H9 (cell line): ENCODE measurements around the gene PRR5L. TPM values are rescaled to one million over a fixed set of nuclear protein-coding genes. Genes with fewer than 3 reads are reported as not detected.

Source experiments
- DNase-seq: peaks from one replicate; pipeline ENCODE4 v3.0.0-alpha.2; 2017
- H2AFZ ChIP-seq: one replicate; pipeline ENCODE4 v1.6.1; 2013; ENCODE audit warnings: mild to moderate bottlenecking, low read length, control low read depth, moderate library complexity
- H2AK5ac ChIP-seq: 2 replicates; pipeline ENCODE4 v1.6.1; 2013; ENCODE audit warnings: low read length, control low read depth, mixed read lengths; ENCODE audit not compliant: insufficient read length
- H2BK120ac ChIP-seq: one replicate; pipeline ENCODE4 v1.6.1; 2013; ENCODE audit warnings: low read depth, mild to moderate bottlenecking, low read length, control low read depth, inconsistent platforms; ENCODE audit not compliant: poor library complexity, severe bottlenecking
- H2BK12ac ChIP-seq: 2 replicates; pipeline ENCODE4 v1.6.1; 2013; ENCODE audit warnings: low read length, control low read depth, mixed read lengths, low read depth; ENCODE audit not compliant: insufficient read length
- H2BK15ac ChIP-seq: 2 replicates; pipeline ENCODE4 v1.6.1; 2013; ENCODE audit warnings: low read depth, low read length, control low read depth
- H2BK20ac ChIP-seq: one replicate; pipeline ENCODE4 v1.6.1; 2013; ENCODE audit warnings: low read depth, mild to moderate bottlenecking, low read length, control low read depth, inconsistent platforms; ENCODE audit not compliant: poor library complexity, severe bottlenecking
- H2BK5ac ChIP-seq: 2 replicates; pipeline ENCODE4 v1.6.1; 2013; ENCODE audit warnings: low read length, control low read depth, mixed read lengths; ENCODE audit not compliant: insufficient read length
- H3K14ac ChIP-seq: 2 replicates; pipeline ENCODE4 v1.6.1; 2013; ENCODE audit warnings: low read length, control low read depth; ENCODE audit not compliant: insufficient read depth
- H3K18ac ChIP-seq: 2 replicates; pipeline ENCODE4 v1.6.1; 2013; ENCODE audit warnings: low read depth, mild to moderate bottlenecking, mixed read lengths, low read length, control low read depth; ENCODE audit not compliant: insufficient read length
- H3K23ac ChIP-seq: 2 replicates; pipeline ENCODE4 v1.6.1; 2013; ENCODE audit warnings: low read length, control low read depth, mixed read lengths, low read depth; ENCODE audit not compliant: insufficient read length
- H3K23me2 ChIP-seq: 2 replicates; pipeline ENCODE4 v1.6.1; 2013; ENCODE audit warnings: low read depth, mild to moderate bottlenecking, mixed read lengths, low read length, control low read depth; ENCODE audit not compliant: insufficient read length, poor library complexity, severe bottlenecking
- H3K27ac ChIP-seq: 2 replicates; pipeline ENCODE4 v1.5.1; 2013; ENCODE audit warnings: low read length, control low read depth, mixed read lengths, low read depth; ENCODE audit not compliant: insufficient read length
- H3K27me3 ChIP-seq: 2 replicates; pipeline ENCODE4 v1.6.1; 2013; ENCODE audit warnings: low read length, control low read depth, inconsistent platforms; ENCODE audit not compliant: insufficient read depth
- H3K4ac ChIP-seq: 2 replicates; pipeline ENCODE4 v1.6.1; 2013; ENCODE audit warnings: low read depth, mild to moderate bottlenecking, control low read depth, inconsistent platforms, low read length, moderate library complexity
- H3K4me1 ChIP-seq: 2 replicates; pipeline ENCODE4 v1.6.1; 2013; ENCODE audit warnings: low read length, control low read depth, inconsistent platforms; ENCODE audit not compliant: insufficient read depth
- H3K4me2 ChIP-seq: 2 replicates; pipeline ENCODE4 v1.6.1; 2013; ENCODE audit warnings: low read length, control low read depth, mixed read lengths; ENCODE audit not compliant: insufficient read length, insufficient read depth
- H3K56ac ChIP-seq: 2 replicates; pipeline ENCODE4 v1.6.1; 2013; ENCODE audit warnings: low read depth, mild to moderate bottlenecking, mixed read lengths, low read length, control low read depth; ENCODE audit not compliant: insufficient read length
- H3K79me1 ChIP-seq: 2 replicates; pipeline ENCODE4 v1.6.1; 2013; ENCODE audit warnings: low read depth, mild to moderate bottlenecking, moderate library complexity, low read length, control low read depth, inconsistent platforms; ENCODE audit not compliant: insufficient read depth, poor library complexity, severe bottlenecking
- H3K79me2 ChIP-seq: 2 replicates; pipeline ENCODE4 v1.6.1; 2013; ENCODE audit warnings: low read length, control low read depth, inconsistent platforms; ENCODE audit not compliant: insufficient read depth
- H3K9ac ChIP-seq: 2 replicates; pipeline ENCODE4 v1.6.1; 2013; ENCODE audit warnings: low read length, control low read depth, mixed read lengths; ENCODE audit not compliant: insufficient read length; ENCODE audit errors: extremely low read depth
- H3K9me3 ChIP-seq: one replicate; pipeline ENCODE4 v1.6.1; 2013; ENCODE audit warnings: low read depth, low read length, inconsistent platforms; ENCODE audit not compliant: control insufficient read depth
- H3T11ph ChIP-seq: one replicate; pipeline ENCODE4 v1.6.1; 2013; ENCODE audit warnings: mild to moderate bottlenecking, low read length, control low read depth, inconsistent platforms
- H4K20me1 ChIP-seq: one replicate; pipeline ENCODE4 v1.6.1; 2013; ENCODE audit not compliant: control insufficient read depth, insufficient read length, insufficient read depth
- H4K5ac ChIP-seq: 2 replicates; pipeline ENCODE4 v1.6.1; 2013; ENCODE audit warnings: low read depth, mild to moderate bottlenecking, mixed read lengths, low read length, control low read depth; ENCODE audit not compliant: insufficient read length
- H4K8ac ChIP-seq: replicated peaks from 2 replicates; pipeline ENCODE4 v1.6.1; 2013; ENCODE audit warnings: low read length, control low read depth, mixed read lengths, low read depth; ENCODE audit not compliant: insufficient read length
- H4K91ac ChIP-seq: 2 replicates; pipeline ENCODE4 v1.6.1; 2013; ENCODE audit warnings: low read depth, mild to moderate bottlenecking, moderate library complexity, mixed read lengths, low read length, control low read depth; ENCODE audit not compliant: insufficient read length
- H3K27ac Mint-ChIP-seq, 3 experiments: 2 replicates in 2 of 3; 3 replicates in 1 of 3; pipeline ENCODE4 v1.8.0; 2020 to 2021; ENCODE audit warnings: mixed read lengths in 3 of 3, mild to moderate bottlenecking in 1 of 3, moderate library complexity in 1 of 3
- H3K27me3 Mint-ChIP-seq: 2 replicates; pipeline ENCODE4 v1.8.0; 2021; ENCODE audit warnings: low read depth, mild to moderate bottlenecking, moderate library complexity, mixed read lengths
- H3K36me3 Mint-ChIP-seq, 3 experiments: 2 replicates in 2 of 3; 3 replicates in 1 of 3; pipeline ENCODE4 v1.8.0; 2020 to 2021; ENCODE audit warnings: low read depth in 3 of 3, mixed read lengths in 3 of 3; ENCODE audit not compliant: insufficient read depth in 1 of 3
- H3K4me1 Mint-ChIP-seq, 2 experiments: 2 replicates each; pipeline ENCODE4 v1.8.0; 2020; ENCODE audit warnings: mixed read lengths in 2 of 2
- H3K4me3 Mint-ChIP-seq, 2 experiments: 2 replicates in 1 of 2; 3 replicates in 1 of 2; pipeline ENCODE4 v1.8.0; 2020 to 2021; ENCODE audit warnings: mild to moderate bottlenecking in 2 of 2, mixed read lengths in 2 of 2, moderate library complexity in 1 of 2
- H3K9me3 Mint-ChIP-seq, 2 experiments: 2 replicates in 1 of 2; 3 replicates in 1 of 2; pipeline ENCODE4 v1.8.0; 2020; ENCODE audit warnings: mild to moderate bottlenecking in 2 of 2, mixed read lengths in 2 of 2, moderate library complexity in 1 of 2
- WGBS: extraction: QIAGEN DNeasy Blood & Tissue Kit; methylation state at CpG from one replicate; pipeline ENCODE4 v1.1.7; 2013; ENCODE audit warnings: missing lambda C conversion rate, low lambda C conversion rate, mixed read lengths; ENCODE audit not compliant: insufficient read length; ENCODE audit errors: extremely low coverage; 5-methylcytosine and 5-hydroxymethylcytosine counted together
- total RNA-seq: library from RNA; stranded (reverse); gene quantifications from 2 replicates; pipeline ENCODE4 v1.2.1, GENCODE V29; 2021
- TF ChIP-seq, protein P1 (sequence below): fragments of 200-600 bp; sonication (generic); conservative IDR thresholded peaks from 3 replicates; pipeline ENCODE4 v1.8.0; 2021; ENCODE audit warnings: antibody characterized with exemption, mild to moderate bottlenecking

Gene PRR5L
- total RNA-seq, 1 experiment from 2014 or later: 5.6 TPM

GRCh38 chr11:36412781-36413383 lies 116.8 kb downstream of the PRR5L start:
- TF ChIP-seq, protein P1, sequence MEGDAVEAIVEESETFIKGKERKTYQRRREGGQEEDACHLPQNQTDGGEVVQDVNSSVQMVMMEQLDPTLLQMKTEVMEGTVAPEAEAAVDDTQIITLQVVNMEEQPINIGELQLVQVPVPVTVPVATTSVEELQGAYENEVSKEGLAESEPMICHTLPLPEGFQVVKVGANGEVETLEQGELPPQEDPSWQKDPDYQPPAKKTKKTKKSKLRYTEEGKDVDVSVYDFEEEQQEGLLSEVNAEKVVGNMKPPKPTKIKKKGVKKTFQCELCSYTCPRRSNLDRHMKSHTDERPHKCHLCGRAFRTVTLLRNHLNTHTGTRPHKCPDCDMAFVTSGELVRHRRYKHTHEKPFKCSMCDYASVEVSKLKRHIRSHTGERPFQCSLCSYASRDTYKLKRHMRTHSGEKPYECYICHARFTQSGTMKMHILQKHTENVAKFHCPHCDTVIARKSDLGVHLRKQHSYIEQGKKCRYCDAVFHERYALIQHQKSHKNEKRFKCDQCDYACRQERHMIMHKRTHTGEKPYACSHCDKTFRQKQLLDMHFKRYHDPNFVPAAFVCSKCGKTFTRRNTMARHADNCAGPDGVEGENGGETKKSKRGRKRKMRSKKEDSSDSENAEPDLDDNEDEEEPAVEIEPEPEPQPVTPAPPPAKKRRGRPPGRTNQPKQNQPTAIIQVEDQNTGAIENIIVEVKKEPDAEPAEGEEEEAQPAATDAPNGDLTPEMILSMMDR: no peak
- Histone ChIP-seq H3K23me2 (no peaks in the 10 kb centered on the region), H2AK5ac (no peak overlapping the region), H3T11ph (no peak overlapping the region), H2BK12ac (no peak overlapping the region), H3K14ac (no peak overlapping the region), H4K8ac (no peak overlapping the region), H3K4ac (no peak overlapping the region), H3K27ac (no peak overlapping the region), H2BK15ac (no peak overlapping the region), H3K4me1 (no peaks in the 10 kb centered on the region), H3K79me2 (no peaks in the 10 kb centered on the region), H2AFZ (no peak overlapping the region), H3K18ac (no peak overlapping the region), H4K20me1 (no peaks in the 10 kb centered on the region), H3K56ac (no peak overlapping the region), H2BK120ac (no peak overlapping the region), H3K79me1 (no peaks in the 10 kb centered on the region), H3K23ac (no peak overlapping the region), H2BK5ac (no peak overlapping the region), H3K9ac (no peak overlapping the region), H3K27me3 (no peaks in the 10 kb centered on the region), H3K9me3 (no peaks in the 10 kb centered on the region), H4K91ac (no peak overlapping the region), H4K5ac (no peak overlapping the region), H3K4me2 (no peak overlapping the region), H2BK20ac (no peak overlapping the region)
- no peak overlapping the region for H3K4me3 Mint-ChIP-seq
- no CpG with 5 or more reads among the region's 2 CpGs for WGBS
- H3K36me3 Mint-ChIP-seq: no peaks in the 10 kb centered on the region; a peak in 3 of 7 replicates
- DNase-seq: no peak
- H3K27ac Mint-ChIP-seq: no peak overlapping the region; a peak in 1 of 7 replicates
- peaks cover 5 to 7% of the 10 kb centered on the region in 2 experiments; a peak in 3 of 4 replicates for H3K4me1 Mint-ChIP-seq
- H3K27me3 Mint-ChIP-seq: no peaks in the 10 kb centered on the region
- H3K9me3 Mint-ChIP-seq: no peaks in the 10 kb centered on the region
